ENCODE data around the gene UCK1.
"Not testable (repeated sequence)": the region's sequence is repeated elsewhere in the genome, so short reads cannot be mapped to it uniquely, and the experiment has no call there.

UCK1 gene

DNA sequence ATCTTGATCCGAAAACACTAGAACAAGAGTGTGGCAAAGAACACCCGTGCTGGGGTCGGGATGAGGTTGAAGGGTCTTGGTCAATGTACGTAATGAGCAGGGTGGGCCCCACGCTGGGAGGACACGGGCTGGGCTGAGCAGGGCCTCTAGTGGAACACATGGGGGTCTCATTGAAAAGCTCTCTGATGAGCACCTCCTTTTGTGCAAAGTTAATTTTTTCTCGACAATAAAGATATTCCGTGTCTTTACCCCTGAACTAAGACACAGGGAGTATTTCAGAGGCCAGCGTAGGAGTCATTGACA is 8.0 kb downstream of the UCK1 start:
- DNase-seq = no peak

DNA sequence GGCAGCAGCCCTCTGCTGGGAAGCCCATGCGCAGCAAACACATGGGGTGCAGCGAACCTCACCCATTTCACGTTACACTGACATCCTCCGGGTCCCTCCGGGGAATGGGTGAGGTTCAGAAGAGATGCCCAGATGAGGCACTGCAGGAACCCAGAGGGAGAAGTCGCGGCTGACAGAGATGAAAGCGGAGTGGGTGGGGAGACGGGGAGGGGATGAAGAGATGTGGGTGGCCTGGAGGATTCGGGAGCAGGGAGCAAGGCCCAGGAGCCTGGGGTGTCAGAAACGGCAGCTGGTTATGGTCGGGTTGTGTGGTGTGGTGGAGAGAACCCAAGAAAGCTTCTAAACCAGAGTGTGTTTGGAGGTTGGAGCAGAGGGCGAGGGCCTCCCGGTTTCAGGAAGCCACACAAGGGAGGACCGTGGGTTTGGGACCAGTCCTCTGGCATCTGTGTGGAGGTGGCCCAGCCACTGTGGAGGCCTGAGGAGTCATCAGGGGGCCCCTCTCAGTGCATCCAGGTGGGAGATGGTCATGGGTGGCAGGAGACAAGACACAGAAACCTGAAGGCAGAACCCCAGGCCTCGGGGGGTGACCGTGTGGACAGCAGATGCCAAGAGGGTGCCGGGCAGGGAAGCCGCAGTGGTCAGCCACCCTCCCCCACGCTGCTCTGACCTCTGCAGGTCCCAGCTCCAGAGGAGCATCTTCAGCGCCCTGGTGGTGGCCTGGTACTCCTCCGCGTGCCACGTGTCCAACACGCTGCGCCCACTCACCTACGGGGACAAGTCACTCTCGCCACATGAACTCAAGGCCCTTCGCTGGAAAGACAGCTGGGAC is 8.6 kb downstream of the UCK1 start:
- DNase-seq = no peak

- DNase-seq = no peak
These were observed 9.2 kb downstream of the UCK1 start for GRCh38 chr9:131521822-131522221.

GRCh38 chr9:131521203-131521602 is 9.9 kb downstream of the UCK1 start:
- DNase-seq = no peak

- DNase-seq = no peak
These were observed 10.6 kb downstream of the UCK1 start for GRCh38 chr9:131520503-131520902.

DNA sequence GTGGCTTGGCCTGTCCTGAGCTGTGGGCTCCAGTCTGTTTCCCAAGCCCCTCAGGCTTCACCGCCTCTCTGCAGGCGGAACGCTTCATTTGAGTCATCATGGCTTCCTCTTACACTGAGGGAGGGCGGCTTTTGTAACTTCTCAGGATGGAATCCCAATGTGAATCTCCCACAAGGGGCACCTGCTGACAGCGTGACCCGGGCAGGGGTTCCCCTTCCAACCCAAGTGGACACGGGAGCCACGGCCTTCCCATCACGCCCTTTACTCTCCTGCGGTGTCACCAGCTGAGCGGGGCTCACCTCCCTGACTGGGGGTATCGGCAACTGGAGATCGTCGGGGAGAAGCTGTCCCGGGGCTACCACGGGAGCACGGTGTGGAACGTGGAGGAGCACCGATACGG is 12.5 kb downstream of the UCK1 start:
- no peak for DNase-seq

- DNase-seq = no peak
These were observed 13.3 kb downstream of the UCK1 start for GRCh38 chr9:131517761-131518190.

GRCh38 chr9:131516930-131517329 is 14.1 kb downstream of the UCK1 start:
- no peak for DNase-seq

DNA sequence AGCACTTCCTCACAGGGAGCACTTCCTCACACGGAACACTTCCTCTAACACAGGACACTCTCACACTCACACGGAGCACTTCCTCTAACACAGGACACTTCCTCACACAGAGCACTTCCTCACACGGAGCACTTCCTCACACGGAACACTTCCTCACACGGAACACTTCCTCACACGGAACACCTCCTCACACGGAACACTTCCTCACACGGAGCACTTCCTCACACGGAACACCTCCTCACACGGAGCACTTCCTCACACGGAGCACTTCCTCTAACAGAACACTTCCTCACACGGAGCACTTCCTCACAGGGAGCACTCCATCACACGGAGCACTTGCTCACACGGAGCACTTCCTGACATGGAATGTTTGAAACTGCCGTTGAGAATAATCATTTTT is 15.0 kb downstream of the UCK1 start:
- no peak for DNase-seq

- not testable (repeated sequence) for DNase-seq
These were observed 15.5 kb downstream of the UCK1 start for GRCh38 chr9:131515559-131516031.

DNA sequence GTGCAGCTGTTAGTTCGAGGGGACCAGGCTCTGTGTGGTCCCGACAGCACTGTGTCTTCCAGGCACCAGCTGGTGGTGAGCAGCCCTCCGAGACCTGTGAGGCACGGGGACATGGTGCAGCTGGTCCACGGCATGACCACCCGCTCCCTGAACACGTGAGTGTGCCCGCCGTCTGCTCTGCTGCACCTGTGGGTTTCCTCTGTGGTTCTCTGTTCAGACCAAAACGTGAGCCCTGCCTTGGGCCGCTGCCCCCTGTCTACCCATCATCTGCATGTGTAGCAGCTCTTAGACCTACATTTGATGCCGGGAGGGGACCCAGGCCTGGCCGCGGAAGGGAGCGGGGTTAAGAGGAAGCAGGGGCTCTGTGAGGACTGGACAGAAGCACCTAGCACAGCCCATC is 17.9 kb downstream of the UCK1 start:
- no peak for DNase-seq

GRCh38 chr9:131511880-131512279 is 19.2 kb downstream of the UCK1 start:
- DNase-seq = no peak

DNA sequence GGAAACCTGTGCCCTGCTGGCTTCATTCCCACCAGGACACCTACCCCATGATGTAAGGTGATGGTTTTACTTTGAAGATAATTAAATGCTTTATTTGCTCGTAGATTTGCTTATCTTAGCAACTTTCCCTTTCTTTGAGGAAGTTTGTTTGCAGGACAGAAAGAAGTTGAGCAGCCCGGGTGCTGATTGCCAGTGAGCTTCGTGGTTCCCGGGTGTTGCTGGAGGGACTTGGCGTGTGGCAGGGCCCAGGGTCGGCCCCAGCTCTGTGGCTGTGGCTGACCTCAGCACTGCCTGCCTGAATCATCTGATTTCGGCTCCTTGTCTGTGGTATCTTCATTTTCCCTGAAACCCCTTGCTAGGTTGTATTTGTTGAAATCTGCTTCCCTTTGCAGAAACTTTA is 19.6 kb downstream of the UCK1 start:
- no peak for DNase-seq

DNA sequence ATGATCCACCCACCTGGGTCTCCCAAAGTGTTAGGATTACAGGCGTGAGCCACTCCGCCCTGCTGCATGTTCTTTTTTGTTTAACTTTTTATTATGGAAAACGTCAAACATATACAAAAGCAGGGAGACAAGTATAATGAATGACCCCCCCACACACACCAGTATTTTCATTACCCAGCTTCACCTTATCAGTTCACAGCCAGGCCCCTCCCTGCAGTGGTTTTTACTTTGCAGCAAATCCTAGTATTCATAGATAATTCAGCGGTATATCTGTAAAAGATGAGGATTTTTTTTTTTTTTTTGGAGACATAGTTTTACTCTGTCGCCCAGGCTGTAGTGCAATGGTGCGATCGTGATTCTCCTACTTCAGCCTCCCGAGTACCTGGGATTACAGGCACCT is 26.1 kb downstream of the UCK1 start:
- DNase-seq = no peak

DNA sequence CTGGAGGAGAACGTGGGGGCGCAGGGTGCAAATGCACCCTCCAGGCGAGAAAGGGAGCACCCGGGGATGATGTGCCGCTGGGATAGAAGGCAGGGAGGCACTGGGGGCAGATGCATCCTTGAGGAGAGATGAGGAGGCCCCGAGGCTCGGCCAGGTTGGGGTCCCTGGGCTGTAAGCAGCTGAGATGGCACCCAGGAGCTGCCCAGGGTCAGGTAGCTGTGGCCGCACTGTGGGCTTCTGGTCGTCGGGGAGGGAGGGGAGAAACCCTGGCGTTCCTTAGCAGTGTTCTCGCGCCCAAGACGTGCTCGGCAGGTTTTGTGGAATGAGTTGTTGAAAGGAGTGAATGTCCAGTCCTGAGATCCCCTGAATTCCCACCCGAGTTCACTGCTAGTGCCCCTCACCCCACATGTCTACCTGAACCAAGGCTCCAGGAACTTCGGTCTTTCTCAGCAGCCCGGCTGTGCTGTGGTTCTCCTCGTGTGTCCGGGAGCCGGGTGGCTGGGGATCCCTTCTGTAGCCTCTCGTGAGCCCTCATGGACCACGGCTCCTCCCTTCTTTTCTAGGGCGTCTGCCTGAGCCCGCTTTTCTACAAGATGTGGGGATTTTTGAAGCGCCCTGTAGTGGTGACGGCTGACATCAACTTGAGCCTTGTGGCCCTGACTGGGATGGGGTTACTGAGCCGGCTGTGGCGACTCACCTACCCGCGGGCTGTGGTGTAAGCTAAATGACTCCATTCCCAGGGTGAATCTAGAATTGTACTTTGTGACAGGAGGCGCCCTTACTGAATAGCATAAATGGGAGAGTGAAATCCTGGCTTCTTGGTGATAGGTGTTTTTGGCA is 27.2 kb downstream of the UCK1 start:
- DNase-seq = peak; percentile 52 to 54

- peak; percentile 82 to 84 for DNase-seq
These were observed 28.1 kb downstream of the UCK1 start, which contains the start of gene POMT1 for GRCh38 chr9:131502781-131503625. Gene POMT1 (plus strand): TSS chr9:131502918. CDS start chr9:131504219, 1,301 bp downstream.

DNA sequence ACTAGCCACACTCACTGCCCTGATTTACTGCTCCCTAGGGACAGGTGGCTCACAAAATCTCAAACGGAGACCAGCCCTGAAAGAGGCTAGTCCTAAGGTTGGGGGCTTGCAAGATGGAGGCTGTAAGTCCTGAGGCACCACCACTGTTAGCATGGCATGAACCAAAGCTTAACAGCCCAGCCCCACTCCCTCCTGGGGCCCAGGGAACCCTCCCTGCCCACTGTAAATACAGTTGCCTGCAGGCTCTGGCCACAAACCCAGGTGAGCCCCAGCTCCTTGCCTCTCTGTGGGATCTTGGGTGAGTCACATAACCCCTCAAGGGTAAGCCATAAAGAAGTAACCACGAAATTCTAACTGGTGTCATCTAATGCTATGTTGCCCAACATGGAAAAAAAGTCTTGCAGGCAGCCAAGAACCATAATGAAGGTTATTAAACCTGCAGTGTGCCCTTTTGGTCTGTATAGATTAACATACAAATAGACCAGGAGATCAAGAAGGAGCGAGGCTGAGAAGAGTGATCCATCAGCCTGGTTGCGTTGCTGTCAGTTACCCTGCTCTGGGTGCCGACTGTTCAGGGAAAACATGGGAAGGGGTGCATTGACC is 30.0 kb downstream of the UCK1 start:
- DNase-seq = peak; percentile 36 to 51

DNA sequence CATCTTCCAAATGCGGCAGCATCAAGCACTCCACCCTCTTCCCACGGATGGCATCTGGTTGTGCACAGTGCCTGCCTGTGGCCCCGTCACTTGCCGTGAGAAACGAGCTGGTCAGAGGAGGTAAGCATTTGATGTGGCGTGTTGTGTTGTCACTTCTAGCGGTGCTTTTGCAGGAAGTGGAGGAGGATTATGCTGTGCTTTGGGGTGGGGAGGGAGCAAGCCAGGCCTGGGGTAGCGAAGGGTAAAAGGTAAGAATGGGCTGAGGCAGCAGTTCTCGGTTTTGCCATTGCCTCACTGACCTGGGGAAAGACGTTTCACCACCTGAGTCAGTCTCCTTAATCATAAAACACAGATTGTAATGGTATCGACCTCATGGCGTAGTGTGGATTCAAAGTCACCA is 30.7 kb downstream of the UCK1 start:
- DNase-seq = peak; percentile 59 to 66

- DNase-seq = no peak
These were observed 31.8 kb downstream of the UCK1 start for GRCh38 chr9:131499254-131499767.

- no peak for DNase-seq
These were observed 34.1 kb downstream of the UCK1 start for GRCh38 chr9:131496844-131497405.

DNA sequence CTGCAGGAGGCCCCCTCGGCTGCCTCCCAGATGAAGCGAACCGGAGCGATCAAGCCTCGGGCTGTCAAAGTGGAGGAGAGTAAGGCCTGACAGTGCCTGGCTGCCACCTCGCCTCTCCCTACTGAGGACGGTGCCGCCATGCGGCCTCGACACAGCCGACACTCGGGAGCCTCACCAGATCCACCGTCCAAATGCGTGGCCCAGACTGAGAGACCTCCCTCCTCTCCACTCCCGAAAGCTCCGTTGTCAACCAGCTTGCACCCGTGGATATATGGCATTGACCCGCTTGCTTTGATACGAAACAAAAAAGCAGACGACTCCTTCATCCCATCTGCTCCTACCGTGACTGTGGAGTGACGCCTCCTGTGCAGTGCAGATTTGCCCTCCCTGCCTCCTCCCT is 35.3 kb downstream of the UCK1 start:
- no peak for DNase-seq

- DNase-seq = no peak
These were observed 36.7 kb downstream of the UCK1 start for GRCh38 chr9:131494296-131494870.

All from activated CD4-positive, alpha-beta T cell treated with anti-CD3 and anti-CD28 coated beads, Interleukin-2, amount 50 U/mL, for 4 hours (primary cell).